K562 (cell line): Measurements from ENCODE around the gene CUL9. TPM values are rescaled to one million over a fixed set of nuclear protein-coding genes. Genes with fewer than 3 reads are reported as not detected.

ENCODE experiments used
- ATF6 ChIP-seq: sonication (generic); formaldehyde crosslinking; IDR thresholded peaks from 2 replicates; pipeline ENCODE4 v1.4.0; 2020; ENCODE audit warnings: mild to moderate bottlenecking, missing genetic modification reagents
- BDP1 ChIP-seq: IDR thresholded peaks from 3 replicates; pipeline ENCODE4 v1.6.1; 2011; ENCODE audit not compliant: insufficient read length, insufficient read depth
- CREB5 ChIP-seq: fragments of 250-450 bp; sonication (Bioruptor Pico); IDR thresholded peaks from 2 replicates; pipeline ENCODE4 v1.5.0; 2020; ENCODE audit warnings: mild to moderate bottlenecking
- CTBP1 ChIP-seq: fragments of 450-650 bp; IDR thresholded peaks from 2 replicates; pipeline ENCODE4 v1.6.1; 2016; ENCODE audit warnings: borderline replicate concordance
- EP400 ChIP-seq: fragments of 450-650 bp; IDR thresholded peaks from 2 replicates; pipeline ENCODE4 v1.6.1; 2017; ENCODE audit warnings: antibody characterized with exemption, mild to moderate bottlenecking, moderate library complexity
- EZH2 ChIP-seq: IDR thresholded peaks from 2 replicates; pipeline ENCODE4 v1.6.1; 2012; ENCODE audit warnings: low read depth, mild to moderate bottlenecking, inconsistent platforms, low read length, borderline replicate concordance
- HDAC2 ChIP-seq: fragments of 450-650 bp; IDR thresholded peaks from 2 replicates; pipeline ENCODE4 v1.6.1; 2016; ENCODE audit warnings: mild to moderate bottlenecking
- MECOM ChIP-seq: fragments of 250-450 bp; sonication (Bioruptor Pico); IDR thresholded peaks from 2 replicates; pipeline ENCODE4 v1.8.0; 2022; ENCODE audit warnings: inconsistent platforms
- MEF2A ChIP-seq: IDR thresholded peaks from 2 replicates; pipeline ENCODE4 v1.6.1; 2011; ENCODE audit warnings: low read depth, mild to moderate bottlenecking, low read length, moderate library complexity; ENCODE audit not compliant: control insufficient read depth
- NCOA6 ChIP-seq: fragments of 450-650 bp; IDR thresholded peaks from 2 replicates; pipeline ENCODE4 v1.6.1; 2017; ENCODE audit warnings: mild to moderate bottlenecking
- PHF21A ChIP-seq: fragments of 450-650 bp; IDR thresholded peaks from 2 replicates; pipeline ENCODE4 v1.6.1; 2017; ENCODE audit warnings: low read depth, borderline replicate concordance
- RBFOX2 ChIP-seq: fragments of 200-400 bp; formaldehyde crosslinking; IDR thresholded peaks from 2 replicates; pipeline ENCODE4 v1.6.1; 2017; ENCODE audit warnings: low read depth, mild to moderate bottlenecking, low read length, moderate library complexity
- RFX7 ChIP-seq: fragments of 250-450 bp; sonication (Bioruptor Pico); IDR thresholded peaks from 2 replicates; pipeline ENCODE4 v1.5.1; 2021; ENCODE audit warnings: mild to moderate bottlenecking
- RHOXF2B ChIP-seq: fragments of 250-450 bp; sonication (Bioruptor Pico); conservative IDR thresholded peaks from 2 replicates; pipeline ENCODE4 v1.5.1; 2021
- TCF7L2 ChIP-seq: fragments of 150-350 bp; IDR thresholded peaks from 2 replicates; pipeline ENCODE4 v1.6.1; 2016; ENCODE audit warnings: low read depth, mild to moderate bottlenecking, low read length, moderate library complexity
- TFE3 ChIP-seq: fragments of 450-650 bp; formaldehyde crosslinking; IDR thresholded peaks from 2 replicates; pipeline ENCODE4 v1.4.0; 2020; ENCODE audit warnings: mild to moderate bottlenecking, mixed read lengths
- THRA ChIP-seq: fragments of 450-650 bp; IDR thresholded peaks from 2 replicates; pipeline ENCODE4 v1.6.1; 2017; ENCODE audit warnings: mild to moderate bottlenecking, moderate library complexity
- YY1 ChIP-seq, 3 experiments: IDR thresholded peaks; 2 replicates each; pipeline ENCODE4 v1.6.1; 2011; ENCODE audit warnings: low read length in 2 of 3, mild to moderate bottlenecking in 2 of 3, moderate library complexity in 2 of 3, borderline replicate concordance in 1 of 3, control low read depth in 1 of 3, low read depth in 1 of 3; ENCODE audit not compliant: insufficient read depth in 3 of 3, insufficient replicate concordance in 2 of 3, control insufficient read depth in 1 of 3, insufficient read length in 1 of 3; ENCODE audit errors: extremely low read depth in 1 of 3
- ZFP36 ChIP-seq: fragments of 150-350 bp; IDR thresholded peaks from 2 replicates; pipeline ENCODE4 v1.6.1; 2018; ENCODE audit warnings: low read length, low read depth; ENCODE audit not compliant: partially characterized antibody
- ZSCAN29 ChIP-seq: fragments of 450-650 bp; IDR thresholded peaks from 2 replicates; pipeline ENCODE4 v1.6.1; 2017
- polyA plus RNA-seq, 8 experiments: library from polyadenylated mRNA; depleted of rRNA in 4 of 8; stranded (reverse) in 5 of 8; unstranded in 3 of 8; fragments of >200 nt; fragmentation: Nextera tagmentation in 2 of 8; fragmentation: Illumina TruSeq in 1 of 8; extraction: Ambion mirVana in 2 of 8; extraction: Trizol in 1 of 8; gene quantifications; 2 replicates each; pipeline versions ENCODE4 v1.2.1 to v1.2.3, GENCODE V29; 2011 to 2014; ENCODE audit warnings: inconsistent platforms in 1 of 8, missing spikeins in 1 of 8
- total RNA-seq, 7 experiments: library from RNA; depleted of rRNA in 6 of 7; stranded (reverse); fragments of >200 nt in 6 of 7; fragmentation: Illumina TruSeq in 2 of 7; extraction: Trizol in 2 of 7; gene quantifications; 2 replicates each; pipeline versions ENCODE4 v1.2.1 to v1.2.3, GENCODE V29; 2011 to 2021; ENCODE audit warnings: low replicate concordance in 1 of 7

CUL9 gene
- total and polyA plus RNA-seq, 9 of the 15 experiments (the other 6 are each of a cell fraction or from before 2014, with no cell fraction given): 0.50 to 20.7 (median 6.6) TPM

GRCh38 chr6:43143235-43144128 lies 38.5 kb upstream of the CUL9 start (continued):
- TF ChIP-seq TFE3 (CRISPR knock-in tag): no peak
- TF ChIP-seq EZH2: no peak
- TF ChIP-seq HDAC2: 0 out of 2 replicates have a peak, but pooled peaks have one; percentile 35
- TF ChIP-seq YY1 (IDR thresholded peaks at IDR 0.05; ENCODE audit: borderline replicate concordance in 1 of 3, control insufficient read depth in 1 of 3, extremely low read depth in 1 of 3, insufficient read depth in 3 of 3, insufficient read length in 1 of 3, insufficient replicate concordance in 2 of 3, low read depth in 1 of 3, low read length in 2 of 3): peak in 2 of 3 experiments; percentile 29 to 60
- no peak for TF ChIP-seq ZSCAN29
- no peak for TF ChIP-seq RHOXF2B (CRISPR knock-in tag)
- TF ChIP-seq TCF7L2: no peak
- TF ChIP-seq EP400: no peak
- no peak for TF ChIP-seq PHF21A
- TF ChIP-seq ZFP36: no peak
- 0 out of 2 replicates have a peak, but pooled peaks have one; percentile 30 for TF ChIP-seq ATF6 (CRISPR knock-in tag)
- TF ChIP-seq RFX7 (CRISPR knock-in tag): no peak
- no peak for TF ChIP-seq MECOM (CRISPR knock-in tag)
- 0 out of 2 replicates have a peak, but pooled peaks have one; percentile 38 for TF ChIP-seq RBFOX2
- TF ChIP-seq NCOA6: no peak
- TF ChIP-seq BDP1: no peak
- TF ChIP-seq CREB5 (CRISPR knock-in tag): no peak
- no peak for TF ChIP-seq MEF2A
- TF ChIP-seq CTBP1: peak; percentile 88; the same call in 1 of the 2 replicates
- TF ChIP-seq THRA: no peak
